Cortex of kidney (tissue), 1 donor: ENCODE results near the gene WDR7.

Source experiments
- DNase-seq: peaks from one replicate; lab custom pipeline; 2025; lab: John Stamatoyannopoulos, UW

Gene WDR7

GRCh38 chr18:56804395-56804794 lies 153.2 kb downstream of the WDR7 start:
- DNase-seq = no peak

GRCh38 chr18:56807901-56808300 lies 156.7 kb downstream of the WDR7 start:
- no peak for DNase-seq

- DNase-seq = no peak
Observed at GRCh38 chr18:56812674-56813073, 161.5 kb downstream of the WDR7 start.

- no peak for DNase-seq
Observed at GRCh38 chr18:56815926-56816325, 164.8 kb downstream of the WDR7 start.

GRCh38 chr18:56823986-56824565 lies 172.9 kb downstream of the WDR7 start:
- DNase-seq = no peak

- no peak for DNase-seq
Observed at GRCh38 chr18:56825321-56825720, 174.2 kb downstream of the WDR7 start.

- DNase-seq = no peak
Observed at GRCh38 chr18:56825878-56826277, 174.7 kb downstream of the WDR7 start.

- DNase-seq = no peak
Observed at GRCh38 chr18:56831988-56832387, 180.8 kb downstream of the WDR7 start.

GRCh38 chr18:56835331-56835730 lies 184.2 kb downstream of the WDR7 start:
- no peak for DNase-seq

- no peak for DNase-seq
Observed at GRCh38 chr18:56836173-56836572, 185.0 kb downstream of the WDR7 start.

- DNase-seq = no peak
Observed at GRCh38 chr18:56841836-56842235, 190.7 kb downstream of the WDR7 start.

GRCh38 chr18:56843241-56843640 lies 192.1 kb downstream of the WDR7 start:
- DNase-seq = no peak

GRCh38 chr18:56844556-56844955 lies 193.4 kb downstream of the WDR7 start:
- no peak for DNase-seq

- no peak for DNase-seq
Observed at GRCh38 chr18:56851774-56852173, 200.6 kb downstream of the WDR7 start.

GRCh38 chr18:56853961-56854360 lies 202.8 kb downstream of the WDR7 start:
- no peak for DNase-seq

GRCh38 chr18:56861244-56861643 lies 210.1 kb downstream of the WDR7 start:
- no peak for DNase-seq

- no peak for DNase-seq
Observed at GRCh38 chr18:56869189-56869777, 218.1 kb downstream of the WDR7 start.

GRCh38 chr18:56870982-56871381 lies 219.8 kb downstream of the WDR7 start:
- no peak for DNase-seq

GRCh38 chr18:56872140-56872539 lies 221.0 kb downstream of the WDR7 start:
- DNase-seq = no peak

- no peak for DNase-seq
Observed at GRCh38 chr18:56873441-56874140, 222.4 kb downstream of the WDR7 start.

GRCh38 chr18:56878711-56879110 lies 227.6 kb downstream of the WDR7 start:
- no peak for DNase-seq

- DNase-seq = no peak
Observed at GRCh38 chr18:56884511-56884910, 233.4 kb downstream of the WDR7 start.

GRCh38 chr18:56888978-56889377 lies 237.8 kb downstream of the WDR7 start:
- DNase-seq = no peak

- no peak for DNase-seq
Observed at GRCh38 chr18:56889621-56890020, 238.5 kb downstream of the WDR7 start.
